Testis (tissue), 2 donors: Measurements from ENCODE around the gene CARD9.

Experiments used
- POLR2A ChIP-seq: fragments of 450-650 bp; IDR thresholded peaks from one replicate; pipeline ENCODE4 v1.6.1; 2017; ENCODE audit warnings: antibody characterized with exemption, mild to moderate bottlenecking, moderate library complexity
- TF ChIP-seq, protein P1 (sequence below), 3 experiments: fragments of 450-650 bp in 2 of 3; fragments of 200-600 bp in 1 of 3; sonication (generic) in 1 of 3; IDR thresholded peaks; one replicate each; pipeline ENCODE4 v1.5.1; 2016 to 2019; ENCODE audit warnings: antibody characterized with exemption in 3 of 3, mild to moderate bottlenecking in 2 of 3, moderate library complexity in 1 of 3

DNA sequence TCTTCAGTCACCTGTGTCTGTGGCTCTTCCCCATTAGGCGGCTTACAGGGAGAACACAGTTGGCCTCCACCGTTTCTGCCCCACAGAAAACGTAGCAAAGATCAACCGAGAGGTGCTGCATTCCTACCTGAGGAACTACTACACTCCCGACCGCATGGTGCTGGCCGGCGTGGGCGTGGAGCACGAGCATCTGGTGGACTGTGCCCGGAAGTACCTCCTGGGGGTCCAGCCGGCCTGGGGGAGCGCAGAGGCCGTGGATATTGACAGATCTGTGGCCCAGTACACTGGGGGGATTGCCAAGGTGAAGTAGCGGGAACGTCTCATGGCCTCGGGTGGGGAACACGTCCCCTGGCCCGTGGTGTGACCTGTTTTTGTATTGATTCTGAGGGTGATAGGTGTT, 43.4 kb upstream of the CARD9 start:
- TF ChIP-seq, protein P1, sequence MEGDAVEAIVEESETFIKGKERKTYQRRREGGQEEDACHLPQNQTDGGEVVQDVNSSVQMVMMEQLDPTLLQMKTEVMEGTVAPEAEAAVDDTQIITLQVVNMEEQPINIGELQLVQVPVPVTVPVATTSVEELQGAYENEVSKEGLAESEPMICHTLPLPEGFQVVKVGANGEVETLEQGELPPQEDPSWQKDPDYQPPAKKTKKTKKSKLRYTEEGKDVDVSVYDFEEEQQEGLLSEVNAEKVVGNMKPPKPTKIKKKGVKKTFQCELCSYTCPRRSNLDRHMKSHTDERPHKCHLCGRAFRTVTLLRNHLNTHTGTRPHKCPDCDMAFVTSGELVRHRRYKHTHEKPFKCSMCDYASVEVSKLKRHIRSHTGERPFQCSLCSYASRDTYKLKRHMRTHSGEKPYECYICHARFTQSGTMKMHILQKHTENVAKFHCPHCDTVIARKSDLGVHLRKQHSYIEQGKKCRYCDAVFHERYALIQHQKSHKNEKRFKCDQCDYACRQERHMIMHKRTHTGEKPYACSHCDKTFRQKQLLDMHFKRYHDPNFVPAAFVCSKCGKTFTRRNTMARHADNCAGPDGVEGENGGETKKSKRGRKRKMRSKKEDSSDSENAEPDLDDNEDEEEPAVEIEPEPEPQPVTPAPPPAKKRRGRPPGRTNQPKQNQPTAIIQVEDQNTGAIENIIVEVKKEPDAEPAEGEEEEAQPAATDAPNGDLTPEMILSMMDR (IDR thresholded peaks at IDR 0.05): no peak
- TF ChIP-seq POLR2A: no peak
